ENCODE measurements around the gene SH3PXD2B.
A peak's percentile ranks its signal among the peaks of the same experiment; 100 is the strongest.
"Not testable (repeated sequence)": the region's sequence is repeated elsewhere in the genome, so short reads cannot be mapped to it uniquely, and the experiment has no call there.

Gene SH3PXD2B

GRCh38 chr5:172371684-172372083 is 82.6 kb downstream of the SH3PXD2B start:
- DNase-seq (ENCODE audit: low read depth in 2 of 3, low spot score in 2 of 3) = no peak

DNA sequence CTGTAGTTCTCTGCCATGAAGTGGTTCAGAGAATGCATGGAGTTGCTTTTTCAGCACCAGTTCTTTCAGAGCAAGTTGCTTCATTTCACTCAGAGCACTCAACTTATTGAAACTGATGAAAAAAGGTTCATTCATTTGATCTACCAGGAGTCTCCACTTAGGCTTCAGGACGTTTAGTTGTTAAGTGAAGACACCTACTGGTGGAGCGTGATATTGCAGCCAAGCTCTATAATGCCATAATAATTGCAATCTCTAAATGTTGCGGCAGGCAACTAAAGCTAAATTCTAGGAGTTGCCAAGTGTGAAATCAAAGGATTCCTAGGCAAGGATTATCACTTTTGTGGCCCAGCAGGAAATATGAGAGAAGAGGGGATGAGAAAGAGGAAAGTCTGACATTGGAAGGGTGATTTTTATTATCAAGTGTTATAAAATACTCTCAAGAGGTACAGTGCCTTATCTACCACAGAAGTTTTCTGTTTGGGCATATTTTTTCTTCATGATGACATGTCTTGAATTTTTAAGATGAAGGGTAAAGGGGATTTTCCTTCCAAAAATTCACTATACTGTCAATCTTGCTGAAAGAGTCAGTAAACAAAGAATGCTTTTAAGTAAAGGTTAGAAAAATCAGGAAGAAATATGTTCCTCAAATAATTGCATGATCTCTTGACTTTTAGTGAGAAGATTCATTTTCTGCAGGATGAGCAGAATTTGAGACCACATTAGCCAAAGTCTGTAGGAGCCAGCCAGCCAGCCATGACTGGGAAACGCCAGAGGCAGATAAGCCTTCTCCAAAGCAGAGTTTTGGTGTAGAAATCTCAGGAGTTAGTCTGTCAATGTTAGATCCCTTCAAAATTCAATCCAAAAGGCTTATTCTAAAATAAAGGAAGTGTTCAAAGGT is 83.4 kb downstream of the SH3PXD2B start:
- peak in 2 of 3 experiments; percentile 11 to 12 for DNase-seq (ENCODE audit: low read depth in 2 of 3, low spot score in 2 of 3)

GRCh38 chr5:172370237-172370640 is 84.1 kb downstream of the SH3PXD2B start:
- DNase-seq (ENCODE audit: low read depth in 2 of 3, low spot score in 2 of 3) = no peak

GRCh38 chr5:172368699-172369098 is 85.6 kb downstream of the SH3PXD2B start:
- DNase-seq (ENCODE audit: low read depth in 2 of 3, low spot score in 2 of 3) = not testable (repeated sequence)

DNA sequence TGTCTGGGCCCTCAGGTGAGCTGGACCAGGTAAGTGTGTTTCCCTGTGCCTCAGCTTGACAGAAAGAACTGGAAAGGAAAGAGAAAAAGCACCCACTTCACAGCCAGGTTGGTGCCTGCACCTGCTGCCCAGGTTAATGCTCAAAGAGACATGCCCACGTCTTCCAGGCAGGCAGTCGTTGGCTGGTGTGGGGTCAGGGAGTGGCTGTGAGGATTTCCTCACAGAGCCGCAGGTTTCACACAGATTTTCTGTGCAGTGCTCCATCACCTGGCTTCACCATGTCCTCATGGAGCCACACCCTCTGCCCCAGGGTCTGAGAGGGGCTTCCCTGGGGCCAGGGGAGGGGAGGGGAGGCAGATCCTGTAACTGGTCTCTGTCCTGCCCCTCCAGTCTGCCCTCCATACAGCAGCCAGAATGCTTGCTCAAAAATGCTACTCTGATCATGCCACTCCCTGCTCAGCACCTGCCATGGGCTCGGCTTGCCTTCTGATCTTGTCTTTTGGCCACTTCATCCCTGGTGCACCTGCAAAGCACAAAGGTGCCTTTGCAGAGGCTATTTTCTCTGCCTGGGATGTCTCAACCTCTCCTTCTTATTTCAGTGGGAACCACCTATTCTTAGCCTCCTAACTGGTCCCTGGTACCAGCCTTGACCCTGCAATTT is 88.2 kb downstream of the SH3PXD2B start:
- DNase-seq (ENCODE audit: low read depth in 2 of 3, low spot score in 2 of 3) = no peak

DNA sequence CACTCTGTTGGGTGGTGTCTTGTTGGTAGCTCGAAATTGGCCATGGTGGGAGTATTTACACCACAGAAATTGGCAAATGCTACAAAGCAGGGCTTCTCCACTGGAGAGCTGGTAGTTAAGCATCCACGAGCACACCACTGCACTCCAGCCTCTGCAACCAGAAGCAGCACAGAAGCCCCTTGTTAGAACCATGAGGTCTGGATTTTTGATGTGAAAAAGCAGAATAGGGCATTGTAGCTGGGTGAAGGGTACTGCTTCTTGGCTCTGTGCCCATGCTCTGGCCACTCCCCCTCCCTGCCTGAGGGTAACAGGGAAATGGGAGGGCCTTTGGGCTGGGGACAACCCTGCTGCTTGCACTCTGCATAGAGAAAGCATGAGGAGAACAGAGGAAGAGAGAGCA is 89.6 kb downstream of the SH3PXD2B start:
- no peak for DNase-seq (ENCODE audit: low read depth in 2 of 3, low spot score in 2 of 3)

DNA sequence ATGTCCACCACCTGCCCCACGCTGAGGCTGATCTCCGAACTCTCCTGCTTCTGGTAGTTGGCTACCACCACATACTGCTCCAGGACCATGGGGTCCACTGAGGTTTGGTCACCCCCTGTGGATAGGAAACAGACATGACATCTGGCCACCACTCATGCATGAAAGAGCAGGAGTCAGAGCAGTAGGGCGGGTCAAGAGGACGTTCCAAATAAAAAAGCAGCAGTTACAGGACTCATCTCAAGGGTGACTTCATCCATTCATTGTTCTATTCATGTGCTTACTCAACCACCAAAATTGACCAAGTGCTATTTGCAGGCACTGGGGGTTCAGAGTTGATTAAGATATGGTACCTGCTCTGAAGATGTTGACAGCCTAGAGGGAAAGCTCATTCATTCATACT is 91.6 kb downstream of the SH3PXD2B start:
- no peak for DNase-seq (ENCODE audit: low read depth in 2 of 3, low spot score in 2 of 3)

DNA sequence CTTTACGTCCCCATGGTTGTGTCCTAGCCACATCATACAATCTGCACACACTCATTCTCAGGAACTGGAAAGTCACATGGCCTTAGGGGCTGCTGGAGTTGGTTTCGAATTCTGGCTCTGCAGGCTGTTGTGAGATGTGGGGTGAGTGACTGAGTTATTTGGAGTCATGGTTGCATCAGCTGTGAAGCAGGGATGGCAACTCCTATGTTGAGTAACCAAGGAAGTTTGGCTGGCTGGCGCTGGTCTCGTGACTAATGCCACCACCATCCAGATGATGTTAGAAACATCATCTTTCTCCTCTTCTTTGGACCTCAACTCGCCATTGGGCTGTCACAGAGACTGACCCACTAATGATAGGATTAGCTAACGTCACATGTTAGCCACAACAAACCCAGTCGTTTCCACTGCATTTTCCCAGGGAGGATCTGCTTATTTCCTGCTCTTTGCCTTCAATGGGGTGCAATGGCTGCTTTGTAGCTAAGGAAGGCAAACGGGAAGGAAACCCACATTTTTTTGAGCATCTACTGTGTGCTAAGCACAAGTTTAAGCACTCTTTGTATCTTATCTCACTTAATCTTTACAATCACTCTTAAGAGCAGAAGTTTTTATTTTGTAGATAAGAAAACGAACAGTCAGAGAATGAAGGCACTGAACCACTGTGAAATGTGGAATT is 92.6 kb downstream of the SH3PXD2B start:
- peak in 1 of 3 experiments; percentile 9 for DNase-seq (ENCODE audit: low read depth in 2 of 3, low spot score in 2 of 3)

- no peak for DNase-seq (ENCODE audit: low read depth in 2 of 3, low spot score in 2 of 3)
These were observed 96.0 kb downstream of the SH3PXD2B start for GRCh38 chr5:172358345-172358744.

DNA sequence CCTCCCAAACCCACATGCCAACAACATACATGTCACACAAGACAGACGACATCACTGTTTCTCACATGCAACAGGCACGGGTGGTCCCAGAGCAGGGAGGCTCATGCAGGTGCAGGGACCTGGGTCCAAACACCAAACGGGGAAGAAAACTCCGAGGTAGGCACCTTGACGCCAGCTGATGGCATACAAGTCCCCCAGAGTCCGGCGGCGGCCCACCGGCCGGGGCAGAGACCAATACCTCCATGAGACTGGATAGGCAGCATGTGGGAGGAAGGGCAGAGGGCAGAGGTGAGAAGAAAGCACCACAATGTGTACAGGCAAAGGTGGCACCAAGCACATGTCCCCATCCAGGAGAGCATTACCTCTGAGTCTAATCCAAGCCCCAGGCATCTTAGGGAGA is 97.8 kb downstream of the SH3PXD2B start:
- DNase-seq (ENCODE audit: low read depth in 2 of 3, low spot score in 2 of 3) = no peak

GRCh38 chr5:172356047-172356446 is 98.3 kb downstream of the SH3PXD2B start:
- no peak for DNase-seq (ENCODE audit: low read depth in 2 of 3, low spot score in 2 of 3)

DNA sequence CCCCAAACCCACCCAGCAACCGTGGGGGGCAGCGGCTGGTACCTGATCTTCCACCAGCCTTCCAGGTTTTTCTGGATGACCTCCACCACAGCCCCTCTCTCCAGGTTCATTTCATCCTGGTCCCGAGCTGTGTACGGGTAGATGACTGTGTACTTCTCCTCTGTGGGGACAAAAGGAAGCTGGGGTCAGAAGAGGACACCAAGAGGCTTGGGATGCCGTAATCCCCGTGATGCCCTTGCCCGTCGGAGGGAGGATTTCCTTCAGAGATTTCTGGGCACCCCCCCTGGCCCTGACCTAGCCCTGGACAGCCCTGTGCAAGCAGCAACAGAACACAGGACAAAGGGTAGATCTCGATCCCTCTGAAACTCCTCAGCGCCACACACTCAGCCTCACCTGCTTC is 100.5 kb downstream of the SH3PXD2B start:
- no peak for DNase-seq (ENCODE audit: low read depth in 2 of 3, low spot score in 2 of 3)

- DNase-seq (ENCODE audit: low read depth in 2 of 3, low spot score in 2 of 3) = no peak
These were observed 101.0 kb downstream of the SH3PXD2B start for GRCh38 chr5:172353271-172353812.

DNA sequence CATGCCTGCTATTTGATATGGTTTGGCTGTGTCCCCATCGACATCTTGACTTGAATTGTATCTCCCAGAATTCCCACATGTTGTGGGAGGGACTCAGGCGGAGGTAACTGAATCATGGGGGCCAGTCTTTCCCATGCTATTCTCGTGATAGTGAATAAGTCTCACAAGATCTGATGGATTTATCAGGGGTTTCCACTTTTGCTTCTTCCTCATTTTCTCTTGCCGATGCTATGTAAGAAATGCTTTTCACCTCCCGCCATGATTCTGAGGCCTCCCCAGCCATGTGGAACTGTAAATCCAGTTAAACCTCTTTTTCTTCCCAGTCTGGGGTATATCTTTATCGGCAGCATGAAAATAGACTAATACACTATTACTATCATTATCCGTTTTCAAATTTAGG is 101.8 kb downstream of the SH3PXD2B start:
- DNase-seq (ENCODE audit: low read depth in 2 of 3, low spot score in 2 of 3) = not testable (repeated sequence)

GRCh38 chr5:172351240-172351778 is 103.0 kb downstream of the SH3PXD2B start:
- DNase-seq (ENCODE audit: low read depth in 2 of 3, low spot score in 2 of 3) = no peak

DNA sequence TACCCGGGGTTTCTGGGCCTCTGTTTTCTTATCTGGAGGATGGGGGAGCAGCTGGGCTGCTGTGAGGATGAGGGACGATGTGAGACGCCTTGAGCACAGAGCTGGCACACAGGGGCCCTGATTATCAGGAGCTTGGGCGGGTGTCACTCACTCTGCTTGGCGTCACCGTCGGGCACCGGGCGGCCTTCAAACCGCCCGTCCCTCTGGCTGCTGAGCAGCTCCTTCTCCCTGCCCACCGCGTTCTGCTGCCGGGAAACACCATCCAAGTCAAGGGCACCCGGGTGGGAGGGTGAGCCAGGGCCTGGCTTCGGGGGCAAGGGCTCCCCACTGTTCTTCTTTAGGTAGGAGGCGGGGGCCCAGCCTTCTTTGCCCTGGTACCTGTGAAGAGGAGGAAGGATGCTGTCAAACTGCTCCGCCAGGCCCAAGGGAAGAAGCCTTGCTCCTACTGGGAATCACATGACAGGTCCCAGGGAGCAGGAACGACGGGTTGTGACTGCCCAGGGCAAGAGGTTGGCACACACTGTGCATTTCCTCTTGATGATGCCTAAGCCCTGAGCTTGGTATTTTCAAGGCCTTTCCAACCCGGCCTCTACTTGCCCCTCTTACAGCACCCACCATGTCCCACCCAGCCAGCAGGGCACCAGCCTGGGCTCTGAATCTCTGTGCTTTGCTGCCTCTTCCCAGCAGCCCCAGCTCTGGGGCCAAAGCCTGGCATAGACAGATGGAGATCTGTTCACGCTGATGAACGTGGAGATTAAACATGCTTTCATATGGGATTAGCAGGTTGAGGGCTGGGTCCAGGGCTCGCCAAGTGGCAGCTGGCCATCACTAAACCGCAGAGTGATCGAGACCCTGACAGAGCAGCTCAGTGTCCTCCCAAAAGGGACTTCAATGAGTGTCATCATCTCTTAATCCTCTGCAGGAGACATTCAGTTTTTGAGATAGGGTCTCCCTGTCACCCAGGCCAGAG is 103.8 kb downstream of the SH3PXD2B start:
- DNase-seq (ENCODE audit: low read depth in 2 of 3, low spot score in 2 of 3) = no peak

DNA sequence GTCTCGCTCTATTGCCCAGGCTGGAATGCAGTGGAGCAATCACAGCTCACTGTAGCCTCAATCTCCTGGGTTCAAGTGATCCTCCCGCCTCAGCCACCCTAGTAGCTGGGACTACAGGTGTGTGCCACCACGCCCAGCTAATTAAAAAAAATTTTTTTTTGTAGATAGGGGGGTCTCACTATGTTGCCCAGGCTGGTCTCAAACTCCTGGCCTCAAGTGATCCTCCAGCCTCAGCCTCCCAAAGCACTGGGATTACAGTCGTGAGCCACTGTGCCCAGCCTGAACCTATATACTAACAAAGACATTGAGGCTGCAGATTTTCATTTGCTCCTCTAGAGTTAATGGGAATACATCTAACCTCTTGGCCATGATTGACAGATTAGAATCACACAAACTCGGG is 105.6 kb downstream of the SH3PXD2B start:
- not testable (repeated sequence) for DNase-seq (ENCODE audit: low read depth in 2 of 3, low spot score in 2 of 3)

GRCh38 chr5:172348084-172348483 is 106.2 kb downstream of the SH3PXD2B start:
- DNase-seq (ENCODE audit: low read depth in 2 of 3, low spot score in 2 of 3) = no peak

GRCh38 chr5:172347496-172348052 is 106.8 kb downstream of the SH3PXD2B start:
- DNase-seq (ENCODE audit: low read depth in 2 of 3, low spot score in 2 of 3) = no peak

DNA sequence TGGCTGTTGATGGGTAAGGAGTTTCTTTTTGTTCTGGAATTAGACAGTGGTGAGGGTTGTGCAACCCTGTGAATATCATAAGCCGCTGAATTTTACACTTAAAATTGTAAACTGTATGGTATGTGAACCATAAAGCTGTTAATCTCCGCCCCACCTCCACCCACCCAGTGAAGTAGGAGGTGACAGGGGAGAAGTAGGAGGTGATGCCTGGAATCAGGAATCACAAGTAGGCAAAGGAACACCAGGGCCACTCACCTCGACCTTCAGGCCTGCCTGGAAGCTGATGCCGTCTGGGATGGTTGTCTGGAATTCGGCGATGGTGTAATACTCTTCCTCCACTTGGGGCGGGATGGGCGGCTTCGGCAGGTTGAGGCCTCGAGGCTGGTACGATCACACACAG is 108.4 kb downstream of the SH3PXD2B start:
- DNase-seq (ENCODE audit: low read depth in 2 of 3, low spot score in 2 of 3) = no peak
